ENCODE data around the gene CUL3. TPM values are rescaled to one million over a fixed set of nuclear protein-coding genes. Genes with fewer than 3 reads are reported as not detected.

CUL3 gene
- total and polyA plus RNA-seq, 8 donors, result 70.9 to 116 (median 98.1) TPM

- H3K4me3 ChIP-seq, result no peak overlapping the region
- no peak overlapping the region for H3K27ac ChIP-seq
- intact Hi-C loops (cut with DNase I), result no loop called here
- H3K9me3 ChIP-seq, result no peaks in the 10 kb centered on the region
- TF ChIP-seq CTCF (IDR thresholded peaks at IDR 0.05), result no peak
- ATAC-seq (no peak), DNase-seq (no peak)
- H3K4me1 ChIP-seq, result no peaks in the 10 kb centered on the region
- H3K27me3 ChIP-seq, result no peaks in the 10 kb centered on the region
- H3K36me3 ChIP-seq, result no peaks in the 10 kb centered on the region
Measured at GRCh38 chr2:224428787-224429440, 156.2 kb downstream of the CUL3 start.

- Histone ChIP-seq H3K36me3 (no peaks in the 10 kb centered on the region), H3K4me1 (no peaks in the 10 kb centered on the region), H3K4me3 (no peak overlapping the region), H3K9me3 (no peaks in the 10 kb centered on the region), H3K27me3 (no peaks in the 10 kb centered on the region), H3K27ac (no peak overlapping the region)
- TF ChIP-seq CTCF (IDR thresholded peaks at IDR 0.05), result no peak
- no peak for ATAC-seq
- no peak for DNase-seq
- intact Hi-C loops (cut with DNase I), result no loop called here
Measured at GRCh38 chr2:224427471-224427870, 157.7 kb downstream of the CUL3 start.

- no peak overlapping the region for H3K27ac ChIP-seq
- DNase-seq (no peak), ATAC-seq (no peak)
- H3K4me1 ChIP-seq, result no peaks in the 10 kb centered on the region
- H3K9me3 ChIP-seq, result no peaks in the 10 kb centered on the region
- no peaks in the 10 kb centered on the region for H3K27me3 ChIP-seq
- no peak for TF ChIP-seq CTCF (IDR thresholded peaks at IDR 0.05)
- intact Hi-C loops (cut with DNase I), result no loop called here
- no peaks in the 10 kb centered on the region for H3K36me3 ChIP-seq
- no peak overlapping the region for H3K4me3 ChIP-seq
Measured at GRCh38 chr2:224426656-224427055, 158.5 kb downstream of the CUL3 start.

GRCh38 chr2:224421065-224421464 lies 164.1 kb downstream of the CUL3 start:
- TF ChIP-seq CTCF (IDR thresholded peaks at IDR 0.05), result no peak
- Histone ChIP-seq H3K9me3 (no peaks in the 10 kb centered on the region), H3K36me3 (no peaks in the 10 kb centered on the region), H3K4me3 (no peak overlapping the region), H3K27me3 (no peaks in the 10 kb centered on the region), H3K27ac (no peak overlapping the region), H3K4me1 (no peaks in the 10 kb centered on the region)
- DNase-seq (no peak), ATAC-seq (no peak)
- intact Hi-C loops (cut with DNase I), result no loop called here

Other genes starting within 250 kb of the CUL3 start
- gene FAM124B, start 183.3 kb downstream of the CUL3 start, total RNA-seq, result 1 to 10 TPM; 1.8 to 3.0 TPM
- gene FAM124B, start 183.3 kb downstream of the CUL3 start, polyA plus RNA-seq (ENCODE audit: insufficient read length in 6 of 6), result 10 to 100 TPM; 16.9 to 35.7 (median 19.2) TPM
- not detected for gene CCDC195, start 131.0 kb upstream of the CUL3 start, total RNA-seq
- gene CCDC195, start 131.0 kb upstream of the CUL3 start, polyA plus RNA-seq (ENCODE audit: insufficient read length in 6 of 6), result not detected